Measurements from ENCODE around the gene SMARCAL1. TPM values are rescaled to one million over a fixed set of nuclear protein-coding genes. Genes with fewer than 3 reads are reported as not detected.

Gene SMARCAL1
- total RNA-seq, 1 donor, result 21.7 TPM

GRCh38 chr2:216526939-216527338 lies 114.7 kb downstream of the SMARCAL1 start:
- H3K27me3 ChIP-seq (ENCODE audit: insufficient read depth, low read length), result no peaks in the 10 kb centered on the region
- no peak overlapping the region for H3K4me3 ChIP-seq (ENCODE audit: insufficient read depth, low read length)
- no peak for DNase-seq (ENCODE audit: insufficient read length, low spot score, missing footprints)
- TF ChIP-seq CTCF (IDR thresholded peaks at IDR 0.05; ENCODE audit: extremely low read depth, low read depth, low read length), result no peak
- H3K4me2 ChIP-seq (ENCODE audit: insufficient read depth, low read length), result no peak overlapping the region
- no peaks in the 10 kb centered on the region for H3K79me2 ChIP-seq (ENCODE audit: insufficient read depth, low read length)
- H3K27ac ChIP-seq (ENCODE audit: low read depth, low read length), result no peak overlapping the region
- no peak overlapping the region for H2AFZ ChIP-seq (ENCODE audit: low read length)
- H3K9me3 ChIP-seq (ENCODE audit: low read depth, low read length), result no peaks in the 10 kb centered on the region
- no peaks in the 10 kb centered on the region for H3K4me1 ChIP-seq (ENCODE audit: insufficient read depth, low read length)
- H3K36me3 ChIP-seq (ENCODE audit: insufficient read depth, low read length), result no peaks in the 10 kb centered on the region
- H4K20me1 ChIP-seq (ENCODE audit: insufficient read depth, low read length), result no peaks in the 10 kb centered on the region

GRCh38 chr2:216527600-216527999 lies 115.3 kb downstream of the SMARCAL1 start:
- no peak for DNase-seq (ENCODE audit: insufficient read length, low spot score, missing footprints)
- Histone ChIP-seq H3K79me2 (ENCODE audit: insufficient read depth, low read length) (no peaks in the 10 kb centered on the region), H4K20me1 (ENCODE audit: insufficient read depth, low read length) (no peaks in the 10 kb centered on the region), H3K27ac (ENCODE audit: low read depth, low read length) (no peak overlapping the region), H3K9me3 (ENCODE audit: low read depth, low read length) (no peaks in the 10 kb centered on the region), H3K36me3 (ENCODE audit: insufficient read depth, low read length) (no peaks in the 10 kb centered on the region), H3K4me3 (ENCODE audit: insufficient read depth, low read length) (no peak overlapping the region), H2AFZ (ENCODE audit: low read length) (no peak overlapping the region), H3K4me2 (ENCODE audit: insufficient read depth, low read length) (no peak overlapping the region), H3K27me3 (ENCODE audit: insufficient read depth, low read length) (no peaks in the 10 kb centered on the region), H3K4me1 (ENCODE audit: insufficient read depth, low read length) (no peaks in the 10 kb centered on the region)
- no peak for TF ChIP-seq CTCF (IDR thresholded peaks at IDR 0.05; ENCODE audit: extremely low read depth, low read depth, low read length)

- TF ChIP-seq CTCF (IDR thresholded peaks at IDR 0.05; ENCODE audit: extremely low read depth, low read depth, low read length), result no peak
- H3K4me1 ChIP-seq (ENCODE audit: insufficient read depth, low read length), result peaks cover 28% of the 10 kb centered on the region
- H3K9me3 ChIP-seq (ENCODE audit: low read depth, low read length), result no peaks in the 10 kb centered on the region
- H3K79me2 ChIP-seq (ENCODE audit: insufficient read depth, low read length), result no peaks in the 10 kb centered on the region
- H3K4me2 ChIP-seq (ENCODE audit: insufficient read depth, low read length), result no peak overlapping the region
- no peak overlapping the region for H3K4me3 ChIP-seq (ENCODE audit: insufficient read depth, low read length)
- DNase-seq (ENCODE audit: insufficient read length, low spot score, missing footprints), result no peak
- H3K27me3 ChIP-seq (ENCODE audit: insufficient read depth, low read length), result no peaks in the 10 kb centered on the region
- H3K36me3 ChIP-seq (ENCODE audit: insufficient read depth, low read length), result no peaks in the 10 kb centered on the region
- no peaks in the 10 kb centered on the region for H4K20me1 ChIP-seq (ENCODE audit: insufficient read depth, low read length)
- H3K27ac ChIP-seq (ENCODE audit: low read depth, low read length), result no peak overlapping the region
- H2AFZ ChIP-seq (ENCODE audit: low read length), result no peak overlapping the region
These were observed 120.3 kb downstream of the SMARCAL1 start for GRCh38 chr2:216532562-216532961.

Other genes starting within 250 kb of the SMARCAL1 start
- gene MARCHF4, start 40.0 kb upstream of the SMARCAL1 start, total RNA-seq, result 0.72 and 1.5 TPM in 2 replicates
- gene RPL37A, start 86.4 kb downstream of the SMARCAL1 start, total RNA-seq, result 869 and 994 TPM in 2 replicates
- 6.5 and 11.2 TPM in 2 replicates for gene IGFBP2, start 220.9 kb downstream of the SMARCAL1 start, total RNA-seq